PC-9 (cell line): ENCODE measurements around the gene FOXE1.

ENCODE experiments used
- EZH2 ChIP-seq: fragments of 200-600 bp; sonication (generic); IDR thresholded peaks from 2 replicates; pipeline ENCODE4 v1.8.0; 2017; ENCODE audit warnings: antibody characterized with exemption, low read depth
- TF ChIP-seq, protein P1 (sequence below): fragments of 200-600 bp; sonication (generic); conservative IDR thresholded peaks from 2 replicates; pipeline ENCODE4 v1.6.1; 2017; ENCODE audit warnings: mixed run types, antibody characterized with exemption, mild to moderate bottlenecking, moderate library complexity

DNA sequence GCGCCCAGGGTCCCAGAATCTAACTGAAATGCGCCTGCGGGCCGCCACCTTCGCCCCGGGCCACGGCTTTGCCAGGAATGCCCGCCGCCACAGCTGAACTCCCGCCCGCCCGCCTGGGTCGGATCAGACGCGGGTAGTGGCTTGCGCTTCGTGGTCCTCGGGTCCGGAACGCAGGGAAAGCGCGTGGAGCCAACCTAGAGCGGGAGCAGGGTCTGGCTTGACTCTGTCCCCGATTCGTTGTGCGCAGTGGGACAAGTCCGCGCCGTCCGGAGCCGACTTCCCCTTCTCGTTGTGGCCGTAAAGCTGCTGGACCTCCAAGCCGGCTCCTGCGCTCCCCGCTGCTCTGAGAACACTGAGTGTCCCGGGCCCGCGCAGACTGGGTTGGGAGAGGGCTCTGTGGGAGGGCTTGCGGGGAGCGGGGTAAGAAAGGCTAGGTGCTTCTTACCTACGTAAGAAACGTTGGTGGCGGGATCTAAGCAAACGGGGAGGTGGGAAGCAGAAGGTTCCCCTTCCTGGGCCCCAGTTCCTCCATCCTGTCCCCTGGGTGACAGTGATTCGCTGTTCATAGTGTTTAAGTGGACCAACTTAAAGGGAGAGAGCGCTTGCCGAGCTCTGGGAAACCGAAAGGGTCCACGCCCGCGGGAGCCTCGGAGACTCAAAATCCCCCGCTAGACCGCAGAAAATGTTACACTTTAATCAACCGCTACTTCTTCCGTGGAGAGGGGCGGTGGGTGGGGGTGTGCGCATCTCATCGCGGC, 4.4 kb upstream of the FOXE1 start:
- TF ChIP-seq, protein P1, sequence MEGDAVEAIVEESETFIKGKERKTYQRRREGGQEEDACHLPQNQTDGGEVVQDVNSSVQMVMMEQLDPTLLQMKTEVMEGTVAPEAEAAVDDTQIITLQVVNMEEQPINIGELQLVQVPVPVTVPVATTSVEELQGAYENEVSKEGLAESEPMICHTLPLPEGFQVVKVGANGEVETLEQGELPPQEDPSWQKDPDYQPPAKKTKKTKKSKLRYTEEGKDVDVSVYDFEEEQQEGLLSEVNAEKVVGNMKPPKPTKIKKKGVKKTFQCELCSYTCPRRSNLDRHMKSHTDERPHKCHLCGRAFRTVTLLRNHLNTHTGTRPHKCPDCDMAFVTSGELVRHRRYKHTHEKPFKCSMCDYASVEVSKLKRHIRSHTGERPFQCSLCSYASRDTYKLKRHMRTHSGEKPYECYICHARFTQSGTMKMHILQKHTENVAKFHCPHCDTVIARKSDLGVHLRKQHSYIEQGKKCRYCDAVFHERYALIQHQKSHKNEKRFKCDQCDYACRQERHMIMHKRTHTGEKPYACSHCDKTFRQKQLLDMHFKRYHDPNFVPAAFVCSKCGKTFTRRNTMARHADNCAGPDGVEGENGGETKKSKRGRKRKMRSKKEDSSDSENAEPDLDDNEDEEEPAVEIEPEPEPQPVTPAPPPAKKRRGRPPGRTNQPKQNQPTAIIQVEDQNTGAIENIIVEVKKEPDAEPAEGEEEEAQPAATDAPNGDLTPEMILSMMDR = no peak
- no peak for TF ChIP-seq EZH2
